ENCODE results near the gene FMO5. TPM values are rescaled to one million over a fixed set of nuclear protein-coding genes. Genes with fewer than 3 reads are reported as not detected.

FMO5 gene
- total RNA-seq, 3 donors from 2014 or later: 25.2 to 111 (median 55.7) TPM

DNA sequence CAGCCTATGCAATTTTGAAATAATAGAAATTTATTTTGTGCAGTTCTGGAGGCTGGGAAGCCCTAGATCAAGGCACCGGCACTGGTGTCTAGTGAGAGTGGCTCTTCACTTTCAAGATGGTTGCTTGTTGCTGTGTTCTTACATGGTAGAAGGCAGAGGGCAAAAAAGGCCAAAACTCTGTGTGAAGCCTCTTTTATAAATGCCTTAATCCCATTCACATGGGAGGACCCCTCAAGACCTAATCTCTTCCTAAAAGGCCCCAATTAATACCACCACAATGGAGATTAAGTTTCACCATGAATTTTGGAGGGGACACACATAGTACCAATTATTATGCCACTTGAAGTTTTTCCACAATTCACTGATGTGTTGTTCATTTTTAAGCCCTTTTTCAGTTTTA lies 73.9 kb downstream of the FMO5 start:
- Histone ChIP-seq H3K9me3 (no peaks in the 10 kb centered on the region), H3K36me3 (ENCODE audit: low read depth) (no peaks in the 10 kb centered on the region), H3K4me3 (no peak overlapping the region), H3K4me1 (ENCODE audit: low read depth) (no peaks in the 10 kb centered on the region)
- TF ChIP-seq, protein P1, sequence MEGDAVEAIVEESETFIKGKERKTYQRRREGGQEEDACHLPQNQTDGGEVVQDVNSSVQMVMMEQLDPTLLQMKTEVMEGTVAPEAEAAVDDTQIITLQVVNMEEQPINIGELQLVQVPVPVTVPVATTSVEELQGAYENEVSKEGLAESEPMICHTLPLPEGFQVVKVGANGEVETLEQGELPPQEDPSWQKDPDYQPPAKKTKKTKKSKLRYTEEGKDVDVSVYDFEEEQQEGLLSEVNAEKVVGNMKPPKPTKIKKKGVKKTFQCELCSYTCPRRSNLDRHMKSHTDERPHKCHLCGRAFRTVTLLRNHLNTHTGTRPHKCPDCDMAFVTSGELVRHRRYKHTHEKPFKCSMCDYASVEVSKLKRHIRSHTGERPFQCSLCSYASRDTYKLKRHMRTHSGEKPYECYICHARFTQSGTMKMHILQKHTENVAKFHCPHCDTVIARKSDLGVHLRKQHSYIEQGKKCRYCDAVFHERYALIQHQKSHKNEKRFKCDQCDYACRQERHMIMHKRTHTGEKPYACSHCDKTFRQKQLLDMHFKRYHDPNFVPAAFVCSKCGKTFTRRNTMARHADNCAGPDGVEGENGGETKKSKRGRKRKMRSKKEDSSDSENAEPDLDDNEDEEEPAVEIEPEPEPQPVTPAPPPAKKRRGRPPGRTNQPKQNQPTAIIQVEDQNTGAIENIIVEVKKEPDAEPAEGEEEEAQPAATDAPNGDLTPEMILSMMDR (IDR thresholded peaks at IDR 0.05): no peak
- DNase-seq (no peak), ATAC-seq (no peak)
- intact Hi-C loops (cut with DNase I, micrococcal nuclease): no loop called here

DNA sequence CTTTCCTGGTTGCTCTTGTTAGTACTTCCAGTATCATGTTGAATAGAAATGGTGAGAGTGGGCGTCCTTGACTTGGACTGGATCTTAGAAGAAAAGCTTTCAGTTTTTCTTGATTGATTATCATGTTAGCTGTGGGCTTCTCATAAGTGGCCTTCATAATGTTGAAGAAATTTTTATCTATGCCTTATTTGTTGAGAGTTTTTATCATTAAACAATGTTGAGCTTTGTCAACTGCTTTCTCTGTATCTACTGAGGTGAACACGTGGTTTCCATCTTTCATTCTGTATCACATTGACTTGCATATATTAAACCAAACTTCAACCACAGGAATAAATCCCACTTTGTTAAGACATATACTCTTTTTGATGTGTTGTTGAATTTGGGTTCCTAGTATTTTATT lies 82.3 kb downstream of the FMO5 start:
- ATAC-seq (no peak), DNase-seq (no peak)
- TF ChIP-seq, protein P1 (IDR thresholded peaks at IDR 0.05): no peak
- no peaks in the 10 kb centered on the region for H3K4me1 ChIP-seq (ENCODE audit: low read depth)
- intact Hi-C loops (cut with DNase I, micrococcal nuclease): no loop called here
- no peak overlapping the region for H3K4me3 ChIP-seq
- H3K9me3 ChIP-seq: no peaks in the 10 kb centered on the region
- no peaks in the 10 kb centered on the region for H3K36me3 ChIP-seq (ENCODE audit: low read depth)

Other genes starting within 250 kb of the FMO5 start
- gene PRKAB2, start 52.9 kb downstream of the FMO5 start, total RNA-seq: 10 to 100 TPM; 16.6 to 27.2 (median 20.2) TPM
- gene CHD1L, start 17.3 kb upstream of the FMO5 start, total RNA-seq: 10 to 100 TPM; 33.8 to 40.0 (median 34.5) TPM

Measured in mucosa of descending colon (tissue), 3 donors.